HTR-8/SVneo (cell line): ENCODE measurements around the gene MGRN1.

Experiments used
- DNase-seq: peaks from one replicate; pipeline ENCODE4 v3.0.0; 2011; ENCODE audit warnings: low spot score, mixed read lengths; ENCODE audit not compliant: insufficient read length
- FAIRE-seq: peaks from 2 replicates; lab custom pipeline; 2011; peaks lifted over from hg19 to GRCh38; lab: Jason Lieb, UNC

The MGRN1 gene

DNA sequence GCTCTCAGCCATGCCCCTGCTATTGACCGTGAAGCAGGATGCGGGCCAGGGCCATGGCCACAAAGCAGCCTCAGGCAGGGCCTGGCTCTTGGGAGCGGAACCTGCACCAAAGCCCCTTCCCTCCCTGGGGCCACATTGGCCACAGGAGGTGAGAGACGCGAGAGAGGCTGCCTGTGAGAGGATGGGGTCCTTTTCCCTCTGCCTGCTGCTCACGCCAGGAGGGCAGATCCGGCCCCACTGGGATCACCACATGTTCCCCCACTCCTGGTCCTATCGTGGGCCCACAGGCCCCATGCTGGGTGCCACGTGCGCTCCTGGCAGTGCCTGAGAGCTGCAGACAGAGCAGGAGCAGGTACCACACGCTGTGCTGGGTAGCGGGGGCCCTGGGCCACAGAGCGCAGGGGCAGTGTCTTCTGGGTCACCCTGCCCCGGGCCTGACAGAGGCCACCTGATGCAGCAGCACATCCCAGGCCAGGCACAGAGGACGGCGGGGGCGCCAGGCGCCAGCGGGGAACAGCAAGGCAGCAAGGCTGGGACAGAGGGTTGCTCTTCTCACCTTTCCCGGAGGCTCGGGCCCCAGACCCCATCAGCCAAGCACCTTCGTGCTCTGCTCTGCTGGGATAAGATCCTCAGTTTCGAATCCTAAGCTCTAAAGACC, 59.6 kb downstream of the MGRN1 start:
- no peak for FAIRE-seq
- no peak for DNase-seq

DNA sequence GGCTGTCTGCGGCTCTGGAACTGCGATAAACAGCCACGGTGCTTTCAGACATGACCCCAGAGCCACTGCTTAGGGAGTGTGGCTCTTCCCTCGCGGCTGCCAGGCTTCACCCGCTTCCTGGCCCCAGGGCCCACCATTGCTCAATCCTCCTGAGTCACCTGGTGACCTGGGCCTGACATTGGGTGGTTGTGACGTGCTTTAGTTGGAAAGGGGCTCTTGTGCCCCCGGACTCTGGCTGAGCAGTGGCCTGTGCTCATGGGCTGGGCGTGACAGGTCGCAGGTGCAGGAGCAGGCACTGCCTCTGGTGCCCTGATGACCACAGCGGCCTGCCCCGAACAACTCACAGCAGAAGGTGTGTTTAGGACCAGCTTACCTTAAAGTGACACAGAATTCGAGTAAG, 60.1 kb downstream of the MGRN1 start:
- FAIRE-seq (no peak), DNase-seq (no peak)

DNA sequence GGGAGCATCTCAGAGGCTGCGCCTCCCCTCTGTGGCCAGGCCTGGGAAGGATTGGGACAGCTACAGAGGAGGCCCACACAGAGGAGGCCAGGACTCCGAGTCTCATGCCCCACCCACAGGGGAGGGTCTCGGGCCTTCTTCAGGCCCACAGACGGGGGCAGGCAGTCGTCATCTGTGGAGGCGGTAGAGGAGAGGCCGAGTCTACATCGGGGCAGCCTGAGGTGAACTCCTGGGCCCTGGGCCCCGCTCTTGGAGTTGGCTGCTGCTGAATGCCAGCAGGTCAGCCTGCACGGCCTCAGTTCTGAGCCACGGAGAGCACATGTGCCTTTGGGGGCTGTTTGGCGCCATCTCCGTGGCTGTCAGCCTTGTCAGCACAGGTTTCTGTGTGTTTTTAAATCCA, 60.7 kb downstream of the MGRN1 start:
- FAIRE-seq (no peak), DNase-seq (no peak)

DNA sequence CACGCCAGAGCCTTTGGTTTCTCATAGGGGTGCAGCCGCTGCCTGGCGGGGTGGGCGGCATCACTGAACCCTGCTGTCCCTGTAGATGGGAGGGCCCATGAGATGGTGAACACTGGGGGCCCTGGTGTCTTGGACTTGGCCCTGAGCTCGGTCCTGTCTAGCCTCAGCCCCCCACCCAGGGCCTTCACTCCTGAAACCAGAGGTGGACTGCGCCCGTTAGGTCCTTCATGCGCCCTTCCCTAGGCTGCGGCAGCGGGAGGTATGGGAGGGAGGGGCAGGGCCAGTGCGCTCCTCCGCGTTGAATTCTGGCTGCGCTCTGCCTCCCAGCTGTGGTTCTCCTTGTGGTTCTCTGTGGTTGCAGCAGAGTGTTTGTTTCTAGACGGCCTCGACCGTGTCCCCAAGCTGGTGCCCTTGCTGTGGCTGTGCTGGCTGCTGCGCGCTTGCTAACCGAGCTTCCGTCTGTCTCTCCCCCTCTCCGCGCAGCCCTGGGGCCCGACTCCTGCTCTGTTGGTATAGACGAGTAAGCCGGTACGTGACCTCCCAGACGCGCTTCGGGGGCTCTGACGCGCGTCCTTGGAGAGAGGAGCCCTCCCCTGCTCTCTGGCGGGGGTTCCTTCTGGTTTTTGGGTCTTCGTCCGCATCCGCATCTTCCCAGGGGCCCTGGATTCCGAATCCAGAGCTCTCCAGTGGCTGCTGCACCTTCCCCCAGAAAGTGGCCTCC, 61.3 kb downstream of the MGRN1 start:
- FAIRE-seq, result no peak

DNA sequence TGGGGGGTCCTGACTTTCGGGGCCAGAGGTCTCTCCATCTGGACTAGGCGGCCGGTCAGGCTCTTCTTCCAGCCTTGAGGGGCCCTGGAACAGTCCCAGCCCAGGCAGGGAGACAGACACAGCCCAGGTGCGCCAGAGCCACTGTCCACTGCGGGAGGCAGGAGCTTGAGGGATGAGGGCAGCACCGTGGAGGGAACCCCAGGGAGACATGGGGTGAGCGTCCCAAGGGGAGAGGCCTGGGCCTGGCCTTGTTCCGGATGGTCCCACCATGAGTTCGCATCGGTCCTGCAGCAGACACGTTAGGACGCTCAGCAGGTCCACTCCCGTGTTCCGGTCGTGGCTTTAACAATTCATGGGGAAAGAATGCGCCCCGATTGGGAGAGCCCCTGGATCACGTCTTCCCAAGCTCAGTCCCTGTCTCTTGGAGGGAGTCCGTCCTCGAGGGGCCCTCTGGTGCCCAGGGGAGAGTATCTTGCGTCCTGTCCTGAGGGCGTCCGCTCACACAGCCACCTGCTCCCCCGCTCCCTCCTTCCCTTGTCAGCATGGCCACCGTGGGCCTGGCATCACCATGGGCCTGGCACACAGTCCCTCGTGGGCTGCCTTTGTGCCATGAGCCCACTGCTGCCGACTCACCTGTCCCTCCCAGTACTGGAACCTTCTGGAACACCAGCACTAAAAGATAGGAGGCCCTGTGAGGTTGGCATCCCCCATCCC, 62.0 kb downstream of the MGRN1 start:
- FAIRE-seq (no peak), DNase-seq (no peak)

More for the DNA sequence above, 61.3 kb downstream of the MGRN1 start:
- DNase-seq, result no peak

DNA sequence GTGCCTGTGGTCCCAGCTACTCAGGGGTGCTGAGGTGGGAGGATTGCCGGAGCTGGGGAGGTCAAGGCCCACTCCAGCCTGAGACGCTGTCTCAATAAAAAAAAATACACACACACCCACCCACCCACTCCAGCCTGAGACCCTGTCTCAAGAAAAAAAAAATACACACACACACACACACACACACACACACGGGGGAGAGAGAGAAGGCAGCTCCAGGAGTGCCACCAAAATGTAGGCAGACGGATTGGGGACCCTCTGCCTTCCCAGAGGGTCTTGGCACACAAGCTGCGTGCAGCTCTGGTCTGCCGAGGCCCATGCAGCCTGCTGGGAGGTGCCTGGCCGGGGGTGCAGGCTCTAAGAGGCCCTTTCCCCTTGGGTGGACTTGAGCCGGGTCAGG, 62.8 kb downstream of the MGRN1 start:
- DNase-seq, result no peak
- FAIRE-seq, result no peak

DNA sequence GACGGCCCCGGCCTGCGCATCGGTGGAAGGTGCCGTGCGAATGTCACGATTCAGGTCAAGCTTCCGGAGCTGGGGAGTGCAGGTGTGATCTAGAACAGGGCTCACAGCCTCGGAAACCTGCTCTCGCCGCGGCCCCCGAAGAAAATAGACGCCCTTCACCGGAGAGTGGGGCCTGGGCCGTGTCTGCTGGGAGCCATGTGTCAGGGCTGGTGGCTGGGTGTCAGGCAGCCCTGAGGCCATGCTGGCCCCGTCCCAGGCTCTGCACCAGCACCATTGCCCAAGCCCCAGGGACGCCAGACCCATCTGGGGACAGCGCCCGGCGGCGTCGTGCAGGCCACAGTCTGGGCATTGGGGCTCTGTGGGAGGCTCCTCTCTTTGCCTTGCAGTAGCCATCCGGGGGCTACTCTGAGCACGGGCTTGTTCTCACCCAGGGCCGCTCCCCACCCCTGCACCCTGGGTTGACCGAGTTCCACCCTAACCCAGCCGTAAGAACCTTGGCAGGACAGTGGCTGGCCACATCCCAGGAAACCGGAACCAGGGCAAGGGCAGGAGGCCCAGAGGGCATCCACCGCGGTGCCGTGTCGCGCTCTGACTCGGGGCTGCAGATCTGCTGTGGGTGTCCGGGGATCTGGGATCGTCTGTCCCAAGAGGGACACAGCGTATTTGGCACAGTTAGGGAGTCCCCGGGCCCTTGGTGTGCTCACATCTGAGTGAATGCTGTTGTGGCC, 63.5 kb downstream of the MGRN1 start:
- DNase-seq (no peak), FAIRE-seq (no peak)

DNA sequence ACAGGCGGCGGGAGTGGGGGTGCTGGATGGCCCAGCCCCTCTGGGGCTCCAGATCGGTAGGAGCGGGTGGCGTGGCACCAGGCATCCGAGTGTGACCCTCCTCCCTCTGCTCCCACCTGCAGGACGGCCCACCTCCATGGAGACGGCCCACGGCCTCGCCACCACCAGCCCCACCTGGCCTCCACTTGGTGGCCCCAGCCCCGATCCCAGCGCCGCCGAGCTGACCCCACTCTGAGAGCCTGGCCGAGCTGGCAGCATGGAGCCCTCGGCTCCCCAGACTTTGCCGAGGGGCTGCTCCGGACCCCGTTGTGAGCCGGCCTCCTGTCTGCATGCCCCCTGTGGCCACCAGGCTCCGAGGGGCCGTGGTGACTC, 64.0 kb downstream of the MGRN1 start:
- DNase-seq, result no peak
- FAIRE-seq, result no peak

DNA sequence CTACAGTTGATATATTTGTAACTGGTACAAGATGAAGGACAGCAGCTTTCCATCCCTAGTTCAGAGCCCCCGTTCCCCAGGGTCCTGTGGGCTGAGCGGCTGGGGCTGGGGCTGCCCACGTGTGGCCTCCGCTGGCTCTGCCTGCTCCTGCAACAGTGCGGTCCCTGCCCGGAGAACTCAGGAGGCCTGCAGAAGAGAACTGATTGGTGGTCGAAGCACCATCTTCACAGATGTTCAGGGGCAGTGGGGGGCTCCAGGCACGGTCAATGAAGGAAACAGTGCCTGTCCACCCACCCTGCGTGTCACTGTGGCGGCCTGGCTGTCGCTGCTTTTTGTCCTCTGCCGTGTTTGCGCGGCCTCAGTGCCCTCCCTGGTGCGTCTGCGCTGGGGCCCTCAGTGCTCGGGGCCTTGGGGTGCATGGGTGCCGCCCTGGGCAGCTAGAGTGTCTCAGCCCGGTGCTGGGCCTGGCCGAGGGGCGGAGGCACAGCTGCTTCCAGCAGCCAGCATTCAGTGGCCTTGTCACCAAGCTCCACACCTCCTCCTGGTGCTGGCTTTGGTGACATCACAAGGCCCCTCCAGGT, 64.6 kb downstream of the MGRN1 start:
- DNase-seq, result no peak
- FAIRE-seq, result no peak

DNA sequence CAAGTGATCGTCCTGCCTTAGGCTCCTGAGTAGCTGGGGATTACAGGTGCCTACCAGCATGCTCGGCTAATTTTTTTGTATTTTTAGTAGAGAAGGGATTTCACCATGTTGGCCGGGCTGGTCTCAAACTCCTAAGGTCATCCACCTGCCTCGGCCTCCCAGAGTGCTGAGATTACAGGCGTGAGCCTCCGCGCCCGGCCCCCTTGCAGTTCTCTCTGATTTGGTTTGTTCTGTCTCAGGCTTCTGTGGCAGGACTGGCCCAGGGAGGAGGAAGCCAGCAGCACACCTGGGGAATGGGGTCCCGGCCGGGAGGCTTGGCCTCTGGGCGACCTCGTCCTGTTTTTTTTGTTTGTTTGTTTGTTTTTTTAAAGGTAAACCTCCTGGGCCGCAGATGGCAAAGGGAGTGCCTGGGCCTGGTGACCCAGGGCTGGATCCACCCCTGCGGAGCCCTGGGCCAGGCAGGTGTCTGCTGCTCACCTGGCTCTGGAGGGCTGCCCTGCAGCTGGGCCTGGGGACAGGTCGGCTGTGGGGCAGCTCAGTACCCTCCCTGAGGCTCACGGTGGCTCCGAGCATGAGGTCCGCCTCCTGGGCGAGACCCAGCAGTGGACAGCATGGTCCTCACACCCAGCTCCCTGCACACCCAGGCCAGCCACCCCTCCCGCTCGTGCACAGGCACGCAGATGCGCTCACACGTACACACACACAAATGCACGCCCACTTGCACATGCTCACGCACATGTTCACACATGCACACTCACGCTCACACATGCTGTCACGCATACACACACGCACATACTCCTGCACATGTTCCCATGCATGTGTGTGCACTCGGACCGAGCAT, 65.5 kb downstream of the MGRN1 start:
- FAIRE-seq, result peak; percentile 89
- no peak for DNase-seq

DNA sequence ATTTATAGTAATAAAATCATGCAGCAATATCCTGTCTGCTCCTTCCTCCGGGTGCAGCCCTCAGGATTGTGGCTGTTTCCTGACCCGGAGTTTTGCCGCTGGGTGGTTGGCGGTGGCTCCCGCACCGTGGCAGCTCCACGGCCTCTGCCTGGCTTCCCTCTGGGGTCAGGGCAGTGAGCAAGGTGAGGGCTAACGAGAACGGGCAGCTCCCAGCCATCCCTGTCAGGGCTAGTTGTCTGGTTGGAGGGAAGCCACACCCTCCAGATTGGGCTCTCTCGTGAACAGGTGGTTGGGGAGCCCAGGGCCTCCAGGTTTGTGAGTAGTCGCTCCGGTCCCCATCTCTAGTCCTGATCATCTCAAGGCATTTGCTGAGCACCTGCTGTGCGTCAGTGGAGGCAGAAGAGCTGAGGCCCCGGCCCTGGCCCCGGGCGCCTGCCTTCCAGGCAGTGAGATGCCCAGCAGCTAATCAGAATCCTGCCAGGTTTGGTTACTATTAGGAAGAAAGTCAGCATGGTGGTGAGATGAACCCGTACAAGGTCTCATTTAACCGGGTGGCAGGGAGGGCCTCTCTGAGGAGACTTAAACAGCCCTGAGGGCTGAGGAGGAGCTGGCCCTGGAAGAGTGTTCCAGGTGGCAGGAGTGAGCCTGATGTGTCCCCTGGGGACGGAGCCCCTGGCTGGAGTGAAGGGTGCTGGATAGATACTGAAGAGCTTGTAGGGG, 66.5 kb downstream of the MGRN1 start:
- DNase-seq (no peak), FAIRE-seq (no peak)

DNA sequence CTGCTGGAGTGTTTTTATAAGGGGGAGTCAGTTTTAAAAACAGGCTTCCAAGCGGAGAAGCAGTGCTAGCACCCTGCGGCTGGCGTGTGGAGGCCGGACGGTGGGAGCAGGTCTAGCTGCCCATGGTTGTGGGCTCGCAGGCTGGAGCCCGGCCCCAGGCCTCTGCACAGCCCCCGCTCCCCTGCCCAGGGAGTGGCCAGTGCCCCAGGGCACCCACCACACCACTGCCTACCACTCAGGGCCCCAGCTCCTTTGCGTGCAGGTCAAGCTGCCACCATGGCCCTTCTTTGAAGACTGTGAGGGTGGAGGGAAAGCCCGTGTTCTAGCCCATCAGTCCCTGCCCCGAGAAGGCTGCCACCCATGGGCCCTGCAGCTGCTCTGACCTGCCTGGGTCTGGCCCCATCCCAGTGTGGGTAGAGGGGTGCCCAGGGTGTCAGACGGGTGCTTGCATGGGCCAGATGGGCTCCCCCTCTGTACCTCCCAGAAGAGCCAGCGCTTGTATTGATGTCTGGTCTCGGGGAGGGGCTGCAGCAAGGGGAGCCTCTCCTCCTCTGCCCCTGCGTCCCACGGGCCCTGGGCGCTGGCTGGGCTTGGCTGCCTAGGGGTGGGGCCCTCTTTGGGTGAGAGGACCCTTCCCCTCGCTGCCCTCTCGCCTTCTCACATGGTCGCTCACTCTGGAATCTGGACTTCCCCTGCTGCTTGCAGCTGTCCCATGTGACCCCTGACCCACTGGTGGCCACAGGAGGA, 67.2 kb downstream of the MGRN1 start:
- FAIRE-seq, result no peak
- no peak for DNase-seq

DNA sequence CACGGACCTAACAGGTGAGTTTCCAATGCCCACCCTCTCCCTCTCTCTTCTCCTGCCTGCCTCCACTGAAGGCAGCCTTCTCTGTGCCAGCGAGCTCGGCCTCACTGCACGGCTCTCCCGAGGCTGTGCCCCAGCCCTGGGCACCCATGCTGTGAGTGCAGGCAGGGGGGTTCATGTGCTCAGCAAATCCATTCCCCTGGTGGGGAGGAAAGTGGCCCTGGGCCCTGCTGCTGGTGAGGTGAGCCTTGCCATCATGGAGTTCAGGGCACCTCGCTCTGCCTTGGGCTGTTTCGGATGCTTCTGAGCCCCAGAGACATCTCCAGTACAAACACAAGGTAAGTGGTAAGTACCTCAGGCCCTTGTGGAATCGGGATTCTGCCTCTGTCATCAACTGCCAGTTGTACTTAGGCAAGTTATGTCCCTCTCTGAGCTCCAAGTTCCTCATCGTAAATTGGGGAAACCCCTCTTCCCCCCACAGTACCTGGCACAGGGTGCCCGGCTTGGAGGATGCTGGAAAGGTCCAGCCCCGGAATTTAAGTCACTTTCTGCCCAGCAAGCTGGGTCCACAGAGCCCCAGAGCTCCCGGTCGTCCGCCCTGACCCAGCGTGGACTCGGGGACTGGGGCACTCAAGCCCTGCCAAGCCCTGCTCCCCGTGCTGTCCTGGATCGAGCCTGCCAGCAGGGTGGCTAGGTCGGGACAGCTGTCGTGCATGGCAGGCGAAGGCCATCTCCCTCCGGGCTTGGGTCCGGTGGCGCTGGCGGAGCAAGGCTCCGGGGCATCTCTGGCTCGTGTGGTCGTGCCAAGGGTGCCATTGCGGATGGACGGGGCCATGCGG, 68.1 kb downstream of the MGRN1 start:
- DNase-seq, result no peak
- no peak for FAIRE-seq

DNA sequence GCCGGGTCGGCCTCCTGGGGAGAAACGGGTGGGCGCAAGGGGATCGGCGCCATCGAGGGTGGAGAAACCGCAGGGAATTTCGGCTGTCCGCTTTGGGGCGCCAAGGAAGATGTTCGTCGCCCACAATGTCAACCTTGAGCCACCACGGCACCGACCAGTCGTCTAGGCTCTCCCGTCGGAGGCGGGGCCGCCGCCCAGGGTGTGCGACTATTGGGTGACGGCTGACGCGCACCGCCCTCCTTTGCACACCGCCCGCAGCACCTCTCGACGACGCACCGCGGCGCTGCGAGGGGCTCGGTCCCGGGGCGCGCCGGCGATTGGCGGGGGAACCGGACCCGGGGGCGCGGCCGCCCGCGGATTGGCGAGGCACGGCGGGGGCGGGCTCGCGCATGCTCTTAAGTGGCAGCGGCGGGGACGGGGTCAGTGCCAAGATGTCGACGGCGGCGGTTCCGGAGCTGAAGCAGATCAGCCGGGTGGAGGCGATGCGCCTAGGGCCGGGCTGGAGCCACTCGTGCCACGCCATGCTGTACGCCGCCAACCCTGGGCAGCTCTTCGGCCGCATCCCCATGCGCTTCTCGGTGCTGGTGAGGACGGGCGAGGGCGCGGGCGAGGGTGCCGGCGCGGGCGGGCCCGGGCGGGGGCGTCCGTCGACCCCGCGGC, 68.8 kb downstream of the MGRN1 start, which contains the start of gene NUDT16L1:
NUDT16L1 (plus strand) TSS at position 267 of the 660 bp plus-strand sequence; CDS start at position 432, 165 bp downstream.
- DNase-seq (peak; percentile 97), FAIRE-seq (peak; percentile 100)

DNA sequence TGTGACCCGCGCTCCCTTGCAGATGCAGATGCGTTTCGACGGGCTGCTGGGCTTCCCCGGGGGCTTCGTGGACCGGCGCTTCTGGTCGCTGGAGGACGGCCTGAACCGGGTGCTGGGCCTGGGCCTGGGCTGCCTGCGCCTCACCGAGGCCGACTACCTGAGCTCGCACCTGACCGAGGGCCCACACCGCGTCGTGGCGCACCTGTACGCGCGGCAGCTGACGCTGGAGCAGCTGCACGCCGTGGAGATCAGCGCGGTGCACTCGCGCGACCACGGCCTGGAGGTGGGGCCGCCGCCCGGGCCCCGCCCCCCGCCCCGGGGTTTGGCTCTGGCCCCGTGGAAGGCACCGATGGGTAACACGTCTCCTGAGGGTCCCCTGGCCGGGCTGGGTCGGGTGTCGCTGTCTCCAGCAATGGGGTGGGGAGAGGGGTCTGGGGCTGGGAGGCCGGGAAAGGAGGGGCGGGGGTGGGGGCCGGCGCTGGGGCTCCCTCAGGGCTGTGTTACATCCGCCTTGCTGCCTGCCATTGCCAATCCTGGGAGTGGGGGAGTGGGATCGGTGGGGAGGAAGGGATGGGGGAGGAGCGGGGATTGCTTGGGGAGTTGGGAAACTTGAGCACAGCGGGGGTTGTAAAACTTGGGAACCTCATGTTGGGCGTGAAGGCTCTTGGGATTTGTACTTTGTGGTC, 69.5 kb downstream of the MGRN1 start:
- FAIRE-seq (peak; percentile 9), DNase-seq (peak; percentile 45)
